Measurements from ENCODE around the gene LHX2. TPM values are rescaled to one million over a fixed set of nuclear protein-coding genes. Genes with fewer than 3 reads are reported as not detected.

Gene LHX2
- total and polyA plus RNA-seq, 9 of the 15 experiments (the other 6 are each of a cell fraction or from before 2014, with no cell fraction given): 0.07 TPM; not detected in 8

- TF ChIP-seq, protein P1, sequence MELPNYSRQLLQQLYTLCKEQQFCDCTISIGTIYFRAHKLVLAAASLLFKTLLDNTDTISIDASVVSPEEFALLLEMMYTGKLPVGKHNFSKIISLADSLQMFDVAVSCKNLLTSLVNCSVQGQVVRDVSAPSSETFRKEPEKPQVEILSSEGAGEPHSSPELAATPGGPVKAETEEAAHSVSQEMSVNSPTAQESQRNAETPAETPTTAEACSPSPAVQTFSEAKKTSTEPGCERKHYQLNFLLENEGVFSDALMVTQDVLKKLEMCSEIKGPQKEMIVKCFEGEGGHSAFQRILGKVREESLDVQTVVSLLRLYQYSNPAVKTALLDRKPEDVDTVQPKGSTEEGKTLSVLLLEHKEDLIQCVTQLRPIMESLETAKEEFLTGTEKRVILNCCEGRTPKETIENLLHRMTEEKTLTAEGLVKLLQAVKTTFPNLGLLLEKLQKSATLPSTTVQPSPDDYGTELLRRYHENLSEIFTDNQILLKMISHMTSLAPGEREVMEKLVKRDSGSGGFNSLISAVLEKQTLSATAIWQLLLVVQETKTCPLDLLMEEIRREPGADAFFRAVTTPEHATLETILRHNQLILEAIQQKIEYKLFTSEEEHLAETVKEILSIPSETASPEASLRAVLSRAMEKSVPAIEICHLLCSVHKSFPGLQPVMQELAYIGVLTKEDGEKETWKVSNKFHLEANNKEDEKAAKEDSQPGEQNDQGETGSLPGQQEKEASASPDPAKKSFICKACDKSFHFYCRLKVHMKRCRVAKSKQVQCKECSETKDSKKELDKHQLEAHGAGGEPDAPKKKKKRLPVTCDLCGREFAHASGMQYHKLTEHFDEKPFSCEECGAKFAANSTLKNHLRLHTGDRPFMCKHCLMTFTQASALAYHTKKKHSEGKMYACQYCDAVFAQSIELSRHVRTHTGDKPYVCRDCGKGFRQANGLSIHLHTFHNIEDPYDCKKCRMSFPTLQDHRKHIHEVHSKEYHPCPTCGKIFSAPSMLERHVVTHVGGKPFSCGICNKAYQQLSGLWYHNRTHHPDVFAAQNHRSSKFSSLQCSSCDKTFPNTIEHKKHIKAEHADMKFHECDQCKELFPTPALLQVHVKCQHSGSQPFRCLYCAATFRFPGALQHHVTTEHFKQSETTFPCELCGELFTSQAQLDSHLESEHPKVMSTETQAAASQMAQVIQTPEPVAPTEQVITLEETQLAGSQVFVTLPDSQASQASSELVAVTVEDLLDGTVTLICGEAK (IDR thresholded peaks at IDR 0.05): no peak
- TF ChIP-seq, protein P1 (CRISPR knock-in tag; IDR thresholded peaks at IDR 0.05): no peak
- no peak for TF ChIP-seq NR1H2 (CRISPR knock-in tag; IDR thresholded peaks at IDR 0.05)
Observed at GRCh38 chr9:124012368-124013301, 1.1 kb downstream of the LHX2 start (continued).
